ENCODE data around the gene ADGRA3. TPM values are rescaled to one million over a fixed set of nuclear protein-coding genes. Genes with fewer than 3 reads are reported as not detected.
A peak's percentile ranks its signal among the peaks of the same experiment; 100 is the strongest.

Gene ADGRA3
- total RNA-seq, 6 donors from 2014 or later = 9.2 to 32.7 (median 17.2) TPM

GRCh38 chr4:22496165-22496813 is 19.6 kb downstream of the ADGRA3 start:
- H3K36me3 ChIP-seq = no peaks in the 10 kb centered on the region
- DNase-seq (no peak), ATAC-seq (ENCODE audit: low FRiP score in 2 of 2) (no peak)
- H3K27me3 ChIP-seq = no peaks in the 10 kb centered on the region
- TF ChIP-seq, protein P1, sequence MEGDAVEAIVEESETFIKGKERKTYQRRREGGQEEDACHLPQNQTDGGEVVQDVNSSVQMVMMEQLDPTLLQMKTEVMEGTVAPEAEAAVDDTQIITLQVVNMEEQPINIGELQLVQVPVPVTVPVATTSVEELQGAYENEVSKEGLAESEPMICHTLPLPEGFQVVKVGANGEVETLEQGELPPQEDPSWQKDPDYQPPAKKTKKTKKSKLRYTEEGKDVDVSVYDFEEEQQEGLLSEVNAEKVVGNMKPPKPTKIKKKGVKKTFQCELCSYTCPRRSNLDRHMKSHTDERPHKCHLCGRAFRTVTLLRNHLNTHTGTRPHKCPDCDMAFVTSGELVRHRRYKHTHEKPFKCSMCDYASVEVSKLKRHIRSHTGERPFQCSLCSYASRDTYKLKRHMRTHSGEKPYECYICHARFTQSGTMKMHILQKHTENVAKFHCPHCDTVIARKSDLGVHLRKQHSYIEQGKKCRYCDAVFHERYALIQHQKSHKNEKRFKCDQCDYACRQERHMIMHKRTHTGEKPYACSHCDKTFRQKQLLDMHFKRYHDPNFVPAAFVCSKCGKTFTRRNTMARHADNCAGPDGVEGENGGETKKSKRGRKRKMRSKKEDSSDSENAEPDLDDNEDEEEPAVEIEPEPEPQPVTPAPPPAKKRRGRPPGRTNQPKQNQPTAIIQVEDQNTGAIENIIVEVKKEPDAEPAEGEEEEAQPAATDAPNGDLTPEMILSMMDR (IDR thresholded peaks at IDR 0.05) = no peak
- TF ChIP-seq EP300 (IDR thresholded peaks at IDR 0.05) = peak in 1 of 4 donors; percentile 13
- TF ChIP-seq POLR2A (IDR thresholded peaks at IDR 0.05) = no peak
- no peak for TF ChIP-seq POLR2AphosphoS5 (IDR thresholded peaks at IDR 0.05)
- no peak overlapping the region for H3K27ac ChIP-seq
- 85 to 86% methylated on average over 6 of the region's 6 CpGs for WGBS, 2 donors
- no peak overlapping the region for H3K4me3 ChIP-seq
- H3K9me3 ChIP-seq = no peaks in the 10 kb centered on the region
- H3K4me1 ChIP-seq = peaks cover 0 to 15% (median 3%) of the 10 kb centered on the region in 4 donors

DNA sequence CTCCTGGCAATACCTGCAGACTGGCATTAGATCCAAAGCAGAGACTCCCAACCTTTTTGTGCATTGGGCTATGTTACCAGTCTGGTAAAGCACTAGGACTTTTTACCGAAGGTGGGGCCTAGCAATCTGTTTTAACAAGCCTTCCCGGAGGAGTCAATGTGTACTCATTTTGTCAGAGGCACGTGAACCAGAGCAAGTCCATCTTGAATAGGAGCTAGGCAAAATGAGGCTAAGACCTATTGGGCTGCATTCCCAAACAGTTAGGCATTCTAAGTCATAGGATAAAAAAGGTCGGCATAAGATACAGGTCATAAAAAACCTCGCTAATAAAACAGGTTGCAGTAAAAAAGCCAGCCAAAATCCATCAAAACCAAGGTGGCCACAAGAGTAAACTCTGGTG is 22.3 kb downstream of the ADGRA3 start:
- no peaks in the 10 kb centered on the region for H3K27me3 ChIP-seq
- H3K4me3 ChIP-seq = no peak overlapping the region
- H3K9me3 ChIP-seq = no peaks in the 10 kb centered on the region
- TF ChIP-seq, protein P1 (IDR thresholded peaks at IDR 0.05) = no peak
- TF ChIP-seq POLR2A (IDR thresholded peaks at IDR 0.05) (no peak), POLR2AphosphoS5 (IDR thresholded peaks at IDR 0.05) (no peak), EP300 (IDR thresholded peaks at IDR 0.05) (no peak)
- H3K4me1 ChIP-seq = no peaks in the 10 kb centered on the region
- no peak for DNase-seq
- WGBS, 2 donors = 91 to 98% methylated on average over 5 of the region's 5 CpGs
- ATAC-seq (ENCODE audit: low FRiP score in 2 of 2) = no peak
- H3K27ac ChIP-seq = no peak overlapping the region
- no peaks in the 10 kb centered on the region for H3K36me3 ChIP-seq

GRCh38 chr4:22492987-22493386 is 22.9 kb downstream of the ADGRA3 start:
- H3K4me1 ChIP-seq = no peaks in the 10 kb centered on the region
- 91 to 92% methylated on average over 2 of the region's 2 CpGs for WGBS, 2 donors
- no peaks in the 10 kb centered on the region for H3K9me3 ChIP-seq
- no peaks in the 10 kb centered on the region for H3K27me3 ChIP-seq
- H3K36me3 ChIP-seq = no peaks in the 10 kb centered on the region
- H3K4me3 ChIP-seq = no peak overlapping the region
- ATAC-seq (ENCODE audit: low FRiP score in 2 of 2) (no peak), DNase-seq (no peak)
- TF ChIP-seq, protein P1 (IDR thresholded peaks at IDR 0.05) = no peak
- no peak overlapping the region for H3K27ac ChIP-seq

DNA sequence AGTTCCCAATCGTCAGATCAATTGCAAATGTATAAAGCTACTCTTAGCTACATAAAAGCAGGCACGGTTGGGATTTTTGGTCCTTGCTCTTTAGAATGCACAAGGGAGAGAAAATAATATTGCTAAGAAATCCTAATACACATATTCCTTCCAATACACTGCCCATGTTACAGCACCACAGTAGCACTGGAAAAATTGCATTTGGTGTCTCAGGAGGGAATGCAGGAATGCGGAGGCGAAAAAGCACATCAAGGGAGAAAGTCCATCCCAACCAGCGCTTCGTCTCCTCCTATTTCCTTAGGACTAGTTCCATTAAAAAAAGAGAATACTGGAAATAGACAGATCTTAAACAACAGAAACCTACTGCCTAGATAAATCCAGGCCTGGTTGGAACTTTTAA is 23.9 kb downstream of the ADGRA3 start:
- DNase-seq (no peak), ATAC-seq (ENCODE audit: low FRiP score in 2 of 2) (no peak)
- Histone ChIP-seq H3K27me3 (no peaks in the 10 kb centered on the region), H3K36me3 (no peaks in the 10 kb centered on the region), H3K27ac (no peak overlapping the region), H3K9me3 (no peaks in the 10 kb centered on the region), H3K4me3 (no peak overlapping the region), H3K4me1 (no peaks in the 10 kb centered on the region)
- no peak for TF ChIP-seq POLR2AphosphoS5 (IDR thresholded peaks at IDR 0.05)
- TF ChIP-seq, protein P1 (IDR thresholded peaks at IDR 0.05) = no peak
- 87 to 95% methylated on average over 6 of the region's 6 CpGs for WGBS, 2 donors

DNA sequence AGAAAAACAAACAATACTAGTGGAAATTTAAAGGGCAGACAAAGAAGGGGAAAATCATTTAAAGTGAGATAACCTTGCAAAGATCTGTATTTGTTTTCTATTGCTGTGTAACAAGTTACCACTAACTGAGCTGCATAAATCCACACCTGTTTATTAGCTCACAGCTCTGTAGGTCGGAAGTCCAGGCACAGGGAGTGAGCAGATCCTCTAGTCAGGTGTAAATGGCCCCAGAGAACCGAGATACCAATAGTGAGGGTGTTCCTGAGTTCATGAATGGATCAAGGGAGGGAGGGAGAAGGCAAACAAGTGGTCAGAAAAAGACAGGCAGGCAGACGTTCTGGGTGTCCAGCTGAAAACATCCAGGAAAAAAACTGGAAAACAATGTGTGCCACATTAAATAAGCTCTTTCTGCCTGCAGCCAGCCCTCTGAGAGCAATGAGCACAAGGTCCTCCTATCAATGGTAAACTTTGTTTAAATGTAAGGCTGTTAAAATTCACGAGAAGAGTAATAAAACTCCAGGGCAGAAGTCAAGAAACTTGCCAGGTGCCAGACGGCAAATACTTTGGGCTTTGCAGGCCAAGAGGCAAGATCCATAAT is 25.0 kb downstream of the ADGRA3 start:
- Histone ChIP-seq H3K36me3 (no peaks in the 10 kb centered on the region), H3K4me3 (no peak overlapping the region), H3K9me3 (no peaks in the 10 kb centered on the region), H3K27me3 (no peaks in the 10 kb centered on the region), H3K4me1 (no peaks in the 10 kb centered on the region), H3K27ac (no peak overlapping the region)
- DNase-seq (no peak), ATAC-seq (ENCODE audit: low FRiP score in 2 of 2) (no peak)
- TF ChIP-seq EP300 (IDR thresholded peaks at IDR 0.05) (no peak), POLR2AphosphoS5 (IDR thresholded peaks at IDR 0.05) (no peak), POLR2A (IDR thresholded peaks at IDR 0.05) (no peak)
- TF ChIP-seq, protein P1 (IDR thresholded peaks at IDR 0.05) = no peak
- WGBS, 2 donors = 68 to 82% methylated on average over 5 of the region's 5 CpGs

Measured in upper lobe of left lung (tissue), 6 donors.